ENCODE data around the gene ELP4. TPM values are rescaled to one million over a fixed set of nuclear protein-coding genes. Genes with fewer than 3 reads are reported as not detected.
A peak's percentile ranks its signal among the peaks of the same experiment; 100 is the strongest.

Gene ELP4
- total and polyA plus RNA-seq, 2 donors from 2014 or later, result 20.3 to 26.2 TPM

- FAIRE-seq (no peak), DNase-seq (peak in 4 of 5 donors; percentile 55 to 64 (median 64))
- Histone ChIP-seq H3K4me3 (ENCODE audit: low read length in 3 of 3) (no peak overlapping the region), H3K9me3 (ENCODE audit: control insufficient read depth in 2 of 3, insufficient read depth in 1 of 3, low read length in 3 of 3) (peaks cover 0 to 3% (median 0%) of the 10 kb centered on the region in 3 donors), H3K9ac (ENCODE audit: low read length in 3 of 3) (no peak overlapping the region), H3K27ac (ENCODE audit: low read depth in 2 of 2, low read length in 2 of 2) (no peak overlapping the region), H3K27me3 (ENCODE audit: control insufficient read depth, insufficient read depth, low read length) (peaks cover 68% of the 10 kb centered on the region), H3K4me1 (ENCODE audit: control insufficient read depth in 2 of 3, insufficient read depth in 2 of 3, low read depth in 1 of 3, low read length in 3 of 3) (peaks cover 0 to 4% (median 3%) of the 10 kb centered on the region in 3 donors), H3K36me3 (ENCODE audit: control insufficient read depth in 2 of 3, insufficient read depth in 3 of 3, low read length in 3 of 3) (no peaks in the 10 kb centered on the region)
- no peak for TF ChIP-seq CTCF (IDR thresholded peaks at IDR 0.05; ENCODE audit: borderline replicate concordance, extremely low read depth, insufficient read depth)
- intact Hi-C loops (cut with DNase I), result no loop called here
Observed at GRCh38 chr11:31798554-31799434, 289.2 kb downstream of the ELP4 start.

- H3K4me3 ChIP-seq (ENCODE audit: low read length in 3 of 3), result no peak overlapping the region
- FAIRE-seq, result no peak
Observed at GRCh38 chr11:31799435-31800397, 290.1 kb downstream of the ELP4 start.

More at GRCh38 chr11:31799435-31800397, 290.1 kb downstream of the ELP4 start:
- peaks cover 72% of the 10 kb centered on the region for H3K27me3 ChIP-seq (ENCODE audit: control insufficient read depth, insufficient read depth, low read length)
- TF ChIP-seq CTCF (IDR thresholded peaks at IDR 0.05; ENCODE audit: borderline replicate concordance, extremely low read depth, insufficient read depth), result no peak
- H3K9me3 ChIP-seq (ENCODE audit: control insufficient read depth in 2 of 3, insufficient read depth in 1 of 3, low read length in 3 of 3), result peaks cover 0 to 3% (median 0%) of the 10 kb centered on the region in 3 donors
- H3K27ac ChIP-seq (ENCODE audit: low read depth in 2 of 2, low read length in 2 of 2), result no peak overlapping the region
- DNase-seq, result peak in 3 of 5 donors; percentile 20 to 45 (median 21)
- intact Hi-C loops (cut with DNase I), result no loop called here
- no peak overlapping the region for H3K9ac ChIP-seq (ENCODE audit: low read length in 3 of 3)
- no peaks in the 10 kb centered on the region for H3K36me3 ChIP-seq (ENCODE audit: control insufficient read depth in 2 of 3, insufficient read depth in 3 of 3, low read length in 3 of 3)
- H3K4me1 ChIP-seq (ENCODE audit: control insufficient read depth in 2 of 3, insufficient read depth in 2 of 3, low read depth in 1 of 3, low read length in 3 of 3), result peaks cover 0 to 7% (median 5%) of the 10 kb centered on the region in 3 donors

Data from kidney (tissue), 14 donors.